Osteocyte (in vitro differentiated cells): ENCODE results near the gene GATA2. TPM values are rescaled to one million over a fixed set of nuclear protein-coding genes. Genes with fewer than 3 reads are reported as not detected.

ENCODE experiments used
- DNase-seq: peaks from one replicate; pipeline ENCODE4 v3.0.0; 2021; ENCODE audit warnings: mixed read lengths; ENCODE audit not compliant: unreplicated experiment; ENCODE audit errors: extremely low spot score
- H3K27ac Mint-ChIP-seq: one replicate; pipeline ENCODE4 v1.8.0; 2021; ENCODE audit warnings: mild to moderate bottlenecking, mixed read lengths; ENCODE audit not compliant: unreplicated experiment
- H3K27me3 Mint-ChIP-seq: one replicate; pipeline ENCODE4 v1.8.0; 2021; ENCODE audit warnings: mixed read lengths; ENCODE audit not compliant: unreplicated experiment
- H3K36me3 Mint-ChIP-seq: one replicate; pipeline ENCODE4 v1.8.0; 2021; ENCODE audit warnings: mixed read lengths; ENCODE audit not compliant: unreplicated experiment
- H3K4me1 Mint-ChIP-seq: one replicate; pipeline ENCODE4 v1.8.0; 2021; ENCODE audit warnings: mixed read lengths; ENCODE audit not compliant: unreplicated experiment
- H3K4me3 Mint-ChIP-seq: one replicate; pipeline ENCODE4 v1.8.0; 2021; ENCODE audit warnings: mild to moderate bottlenecking, moderate library complexity, mixed read lengths; ENCODE audit not compliant: unreplicated experiment
- H3K9me3 Mint-ChIP-seq: one replicate; pipeline ENCODE4 v1.8.0; 2021; ENCODE audit warnings: mixed read lengths; ENCODE audit not compliant: unreplicated experiment
- CTCF ChIP-seq: fragments of 200-600 bp; sonication (generic); IDR thresholded peaks from 2 replicates; pipeline ENCODE4 v1.5.0; 2021; ENCODE audit warnings: antibody characterized with exemption, mild to moderate bottlenecking, moderate library complexity
- total RNA-seq: library from RNA; stranded (reverse); gene quantifications from 2 replicates; pipeline ENCODE4 v1.2.1, GENCODE V29; 2021

Gene GATA2
- total RNA-seq, 1 donor from 2014 or later, result 0.67 TPM

GRCh38 chr3:128478576-128479506 is 14.2 kb downstream of the GATA2 start:
- Mint-ChIP-seq H3K4me1 (peaks cover 14% of the 10 kb centered on the region), H3K36me3 (no peaks in the 10 kb centered on the region), H3K4me3 (no peak overlapping the region), H3K27ac (no peak overlapping the region), H3K27me3 (peaks cover 10% of the 10 kb centered on the region), H3K9me3 (no peaks in the 10 kb centered on the region)
- no peak for TF ChIP-seq CTCF
- no peak for DNase-seq

- no peak overlapping the region for H3K27ac Mint-ChIP-seq
- no peaks in the 10 kb centered on the region for H3K9me3 Mint-ChIP-seq
- TF ChIP-seq CTCF, result no peak
- H3K4me1 Mint-ChIP-seq, result no peaks in the 10 kb centered on the region
- H3K36me3 Mint-ChIP-seq, result no peaks in the 10 kb centered on the region
- no peak overlapping the region for H3K4me3 Mint-ChIP-seq
- H3K27me3 Mint-ChIP-seq, result peaks cover 17% of the 10 kb centered on the region
- no peak for DNase-seq
Measured at GRCh38 chr3:128476659-128477058, 16.3 kb downstream of the GATA2 start.

- H3K9me3 Mint-ChIP-seq, result peaks cover 3% of the 10 kb centered on the region
- no peak overlapping the region for H3K4me3 Mint-ChIP-seq
- no peaks in the 10 kb centered on the region for H3K4me1 Mint-ChIP-seq
- peaks cover 2% of the 10 kb centered on the region for H3K36me3 Mint-ChIP-seq
- no peak for TF ChIP-seq CTCF
- no peak overlapping the region for H3K27ac Mint-ChIP-seq
- H3K27me3 Mint-ChIP-seq, result peaks cover 29% of the 10 kb centered on the region
- no peak for DNase-seq
Measured at GRCh38 chr3:128475355-128475754, 17.6 kb downstream of the GATA2 start.

- H3K27me3 Mint-ChIP-seq, result peaks cover 29% of the 10 kb centered on the region
- no peak overlapping the region for H3K27ac Mint-ChIP-seq
- H3K4me1 Mint-ChIP-seq, result no peaks in the 10 kb centered on the region
- H3K9me3 Mint-ChIP-seq, result peaks cover 3% of the 10 kb centered on the region
- no peak for DNase-seq
- H3K36me3 Mint-ChIP-seq, result peaks cover 2% of the 10 kb centered on the region
- no peak overlapping the region for H3K4me3 Mint-ChIP-seq
- TF ChIP-seq CTCF, result no peak
Measured at GRCh38 chr3:128473737-128474136, 19.3 kb downstream of the GATA2 start.

- Mint-ChIP-seq H3K36me3 (peaks cover 2% of the 10 kb centered on the region), H3K9me3 (peaks cover 3% of the 10 kb centered on the region), H3K27me3 (peaks cover 29% of the 10 kb centered on the region), H3K4me3 (no peak overlapping the region), H3K27ac (no peak overlapping the region), H3K4me1 (no peaks in the 10 kb centered on the region)
- no peak for DNase-seq
- no peak for TF ChIP-seq CTCF
Measured at GRCh38 chr3:128473180-128473519, 19.9 kb downstream of the GATA2 start.
